Spleen (tissue), 7 donors: ENCODE results near the gene ZNF415.

Experiments
- POLR2A ChIP-seq, 3 donors: fragments of 450-650 bp; IDR thresholded peaks; one replicate each; pipeline ENCODE4 v1.5.1; 2017; ENCODE audit warnings: antibody characterized with exemption in 3 of 3, mild to moderate bottlenecking in 1 of 3
- POLR2AphosphoS5 ChIP-seq, 3 donors: sonication (generic); formaldehyde crosslinking; IDR thresholded peaks; one replicate each; pipeline ENCODE4 v1.5.1; 2017; ENCODE audit warnings: antibody characterized with exemption in 3 of 3
- TF ChIP-seq, protein P1 (sequence below), 11 experiments: fragments of 200-600 bp in 7 of 11; fragments of 450-650 bp in 4 of 11; sonication (generic) in 4 of 11; IDR thresholded peaks in 8 of 11; conservative IDR thresholded peaks in 3 of 11; 1 replicate in 7 of 11; 2 replicates in 4 of 11; pipeline versions ENCODE4 v1.4.0 to v1.8.0; 2016 to 2021; ENCODE audit warnings: antibody characterized with exemption in 11 of 11, inconsistent platforms in 4 of 11, mild to moderate bottlenecking in 1 of 11
- donor health status: DM: no; HTN: no; CAD: no; lungs with moderate emphysema.
- donor health status: DM: no; HTN: no; CAD: no.
- donor health status: DM: no; HTN: no; CAD: no.

DNA sequence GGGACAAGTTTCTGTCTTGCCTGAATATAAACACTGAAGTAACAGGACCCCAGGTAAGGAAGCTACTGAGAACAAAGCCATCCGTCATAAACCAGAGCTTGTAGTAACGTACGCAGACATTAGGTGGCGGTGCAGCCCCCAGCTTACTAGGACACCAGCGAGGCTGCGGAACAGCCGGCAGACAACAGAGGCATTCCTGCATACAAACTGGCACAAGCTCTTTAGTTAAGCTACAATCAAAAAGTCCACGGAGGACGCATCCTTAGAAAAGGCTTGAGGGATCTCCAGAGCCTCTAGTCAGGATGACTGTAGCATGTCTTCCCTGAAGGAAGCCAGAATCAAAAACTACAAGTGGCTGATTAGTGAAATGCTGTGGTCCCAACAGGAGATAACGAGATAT, 55.7 kb downstream of the ZNF415 start:
- TF ChIP-seq, protein P1, sequence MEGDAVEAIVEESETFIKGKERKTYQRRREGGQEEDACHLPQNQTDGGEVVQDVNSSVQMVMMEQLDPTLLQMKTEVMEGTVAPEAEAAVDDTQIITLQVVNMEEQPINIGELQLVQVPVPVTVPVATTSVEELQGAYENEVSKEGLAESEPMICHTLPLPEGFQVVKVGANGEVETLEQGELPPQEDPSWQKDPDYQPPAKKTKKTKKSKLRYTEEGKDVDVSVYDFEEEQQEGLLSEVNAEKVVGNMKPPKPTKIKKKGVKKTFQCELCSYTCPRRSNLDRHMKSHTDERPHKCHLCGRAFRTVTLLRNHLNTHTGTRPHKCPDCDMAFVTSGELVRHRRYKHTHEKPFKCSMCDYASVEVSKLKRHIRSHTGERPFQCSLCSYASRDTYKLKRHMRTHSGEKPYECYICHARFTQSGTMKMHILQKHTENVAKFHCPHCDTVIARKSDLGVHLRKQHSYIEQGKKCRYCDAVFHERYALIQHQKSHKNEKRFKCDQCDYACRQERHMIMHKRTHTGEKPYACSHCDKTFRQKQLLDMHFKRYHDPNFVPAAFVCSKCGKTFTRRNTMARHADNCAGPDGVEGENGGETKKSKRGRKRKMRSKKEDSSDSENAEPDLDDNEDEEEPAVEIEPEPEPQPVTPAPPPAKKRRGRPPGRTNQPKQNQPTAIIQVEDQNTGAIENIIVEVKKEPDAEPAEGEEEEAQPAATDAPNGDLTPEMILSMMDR (IDR thresholded peaks at IDR 0.05 in 8 of 11, conservative IDR thresholded peaks at IDR 0.05 in 3 of 11) = peak in 10 of 11 experiments; percentile 19 to 66 (median 56)
- TF ChIP-seq POLR2A (IDR thresholded peaks at IDR 0.05) (no peak), POLR2AphosphoS5 (IDR thresholded peaks at IDR 0.05) (peak in 2 of 3 donors; percentile 65 to 73)
